Keratinocyte (primary cell): ENCODE measurements around the gene SKP2.

ENCODE experiments used
- EZH2 ChIP-seq: IDR thresholded peaks from one replicate; pipeline ENCODE4 v1.6.1; 2012; ENCODE audit warnings: inconsistent platforms, mild to moderate bottlenecking, low read length, moderate library complexity
- TF ChIP-seq, protein P1 (sequence below), 3 experiments: IDR thresholded peaks in 1 of 3; conservative IDR thresholded peaks in 1 of 3; optimal IDR thresholded peaks in 1 of 3; 2 replicates in 2 of 3; 3 replicates in 1 of 3; pipeline versions ENCODE3 to v1.5.1; 2011; ENCODE audit warnings: low read length in 3 of 3, mild to moderate bottlenecking in 3 of 3, moderate library complexity in 2 of 3, control low read depth in 1 of 3, inconsistent platforms in 1 of 3; ENCODE audit not compliant: insufficient read depth in 2 of 3; ENCODE audit errors: extremely low read depth in 1 of 3

DNA sequence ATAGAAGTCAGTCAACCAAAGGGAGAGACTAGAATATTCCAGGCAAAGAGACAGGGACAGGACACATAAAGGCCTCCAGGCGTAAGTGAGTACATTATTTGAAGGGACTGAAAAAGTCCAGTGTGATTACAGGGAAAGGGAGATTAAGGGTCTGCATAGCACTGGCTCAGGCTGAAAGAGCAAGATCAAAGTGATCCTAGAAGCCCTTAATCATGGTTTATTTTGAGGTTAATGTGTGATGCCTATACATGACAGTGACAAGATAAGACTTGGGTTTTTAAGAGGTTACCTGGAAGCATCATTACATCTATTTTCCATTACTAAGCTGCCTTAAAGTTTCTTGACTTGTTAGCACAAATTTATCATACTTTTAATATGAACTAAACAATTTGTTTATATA is 26.0 kb upstream of the SKP2 start:
- TF ChIP-seq, protein P1, sequence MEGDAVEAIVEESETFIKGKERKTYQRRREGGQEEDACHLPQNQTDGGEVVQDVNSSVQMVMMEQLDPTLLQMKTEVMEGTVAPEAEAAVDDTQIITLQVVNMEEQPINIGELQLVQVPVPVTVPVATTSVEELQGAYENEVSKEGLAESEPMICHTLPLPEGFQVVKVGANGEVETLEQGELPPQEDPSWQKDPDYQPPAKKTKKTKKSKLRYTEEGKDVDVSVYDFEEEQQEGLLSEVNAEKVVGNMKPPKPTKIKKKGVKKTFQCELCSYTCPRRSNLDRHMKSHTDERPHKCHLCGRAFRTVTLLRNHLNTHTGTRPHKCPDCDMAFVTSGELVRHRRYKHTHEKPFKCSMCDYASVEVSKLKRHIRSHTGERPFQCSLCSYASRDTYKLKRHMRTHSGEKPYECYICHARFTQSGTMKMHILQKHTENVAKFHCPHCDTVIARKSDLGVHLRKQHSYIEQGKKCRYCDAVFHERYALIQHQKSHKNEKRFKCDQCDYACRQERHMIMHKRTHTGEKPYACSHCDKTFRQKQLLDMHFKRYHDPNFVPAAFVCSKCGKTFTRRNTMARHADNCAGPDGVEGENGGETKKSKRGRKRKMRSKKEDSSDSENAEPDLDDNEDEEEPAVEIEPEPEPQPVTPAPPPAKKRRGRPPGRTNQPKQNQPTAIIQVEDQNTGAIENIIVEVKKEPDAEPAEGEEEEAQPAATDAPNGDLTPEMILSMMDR (optimal IDR thresholded peaks at IDR 0.05 in 1 of 3, IDR thresholded peaks at IDR 0.05 in 1 of 3, conservative IDR thresholded peaks at IDR 0.05 in 1 of 3; ENCODE audit: extremely low read depth in 1 of 3, insufficient read depth in 2 of 3, low read length in 3 of 3): no peak
- TF ChIP-seq EZH2: no peak
